CD4-positive, alpha-beta memory T cell (primary cell): ENCODE data around the gene CRACR2B. TPM values are rescaled to one million over a fixed set of nuclear protein-coding genes. Genes with fewer than 3 reads are reported as not detected.
A peak's percentile ranks its signal among the peaks of the same experiment; 100 is the strongest.

Source experiments
- CTCF ChIA-PET: fragments of 350-600 bp; sonication (Branson Sonifier 250); formaldehyde crosslinking; loops from one replicate; lab custom pipeline; 2021; ENCODE audit warnings: inconsistent platforms; ENCODE audit not compliant: partially characterized antibody; lab: Charles Lee
- POLR2A ChIA-PET: fragments of 350-600 bp; sonication (Branson Sonifier 250); formaldehyde crosslinking; loops from one replicate; lab custom pipeline; 2021; ENCODE audit not compliant: partially characterized antibody; lab: Charles Lee
- DNase-seq, 5 donors: peaks; one replicate each; pipeline versions ENCODE4 v3.0.0 to v3.0.0-alpha.2; 2020 to 2022; ENCODE audit warnings: mixed read lengths in 1 of 5
- H3K27ac ChIP-seq: one replicate; pipeline ENCODE4 v1.7.0; 2013; ENCODE audit warnings: low read depth, low read length
- H3K27me3 ChIP-seq: 2 replicates; pipeline ENCODE4 v1.7.0; 2013; ENCODE audit warnings: mild to moderate bottlenecking, low read length, moderate library complexity; ENCODE audit not compliant: insufficient read depth
- H3K36me3 ChIP-seq: 2 replicates; pipeline ENCODE4 v1.7.0; 2013; ENCODE audit warnings: mild to moderate bottlenecking, low read length, moderate library complexity; ENCODE audit not compliant: insufficient read depth
- H3K4me1 ChIP-seq: 2 replicates; pipeline ENCODE4 v1.7.0; 2013; ENCODE audit warnings: mild to moderate bottlenecking, low read length, moderate library complexity; ENCODE audit not compliant: insufficient read depth
- H3K4me3 ChIP-seq, 2 donors: one replicate each; pipeline ENCODE4 v1.7.0; 2013; ENCODE audit warnings: low read length in 2 of 2, mild to moderate bottlenecking in 1 of 2
- H3K9me3 ChIP-seq, 2 donors: one replicate each; pipeline ENCODE4 v1.7.0; 2013; ENCODE audit warnings: low read length in 2 of 2, control low read depth in 1 of 2; ENCODE audit not compliant: control insufficient read depth in 1 of 2
- H3K27ac Mint-ChIP-seq, 7 donors: one replicate each; pipeline ENCODE4 v1.8.0; 2020 to 2021; ENCODE audit warnings: mixed read lengths in 7 of 7, mild to moderate bottlenecking in 6 of 7, inconsistent platforms in 3 of 7, moderate library complexity in 3 of 7
- H3K27me3 Mint-ChIP-seq, 2 donors: one replicate each; pipeline ENCODE4 v1.8.0; 2020 to 2021; ENCODE audit warnings: mixed read lengths in 2 of 2
- H3K36me3 Mint-ChIP-seq, 2 donors: one replicate each; pipeline ENCODE4 v1.8.0; 2020 to 2021; ENCODE audit warnings: mixed read lengths in 2 of 2, inconsistent platforms in 1 of 2, mild to moderate bottlenecking in 1 of 2
- H3K4me1 Mint-ChIP-seq, 4 donors: one replicate each; pipeline ENCODE4 v1.8.0; 2020 to 2021; ENCODE audit warnings: mixed read lengths in 4 of 4, mild to moderate bottlenecking in 1 of 4
- H3K4me3 Mint-ChIP-seq, 8 donors: one replicate each; pipeline ENCODE4 v1.8.0; 2020 to 2021; ENCODE audit warnings: mixed read lengths in 8 of 8, mild to moderate bottlenecking in 7 of 8, moderate library complexity in 6 of 8, inconsistent platforms in 3 of 8
- H3K9me3 Mint-ChIP-seq, 8 donors: one replicate each; pipeline ENCODE4 v1.8.0; 2020 to 2021; ENCODE audit warnings: mixed read lengths in 8 of 8, mild to moderate bottlenecking in 5 of 8, inconsistent platforms in 3 of 8, moderate library complexity in 1 of 8
- intact Hi-C: fragments of 100-400 bp; cut with micrococcal nuclease; formaldehyde crosslinking; loops from one replicate; pipeline ENCODE4 v1.15.1; 2023
- polyA plus RNA-seq, 2 donors: library from polyadenylated mRNA; unstranded; fragments of 300-500 nt; fragmentation: Illumina TruSeq; gene quantifications; one replicate each; pipeline ENCODE4 v1.2.3, GENCODE V29; 2021
- total RNA-seq, 2 experiments: library from RNA; stranded (reverse); gene quantifications; one replicate each; pipeline ENCODE4 v1.2.3, GENCODE V29; 2021

The CRACR2B gene
- total and polyA plus RNA-seq, 4 experiments from 2014 or later, result 0.55 TPM; not detected in 3

DNA sequence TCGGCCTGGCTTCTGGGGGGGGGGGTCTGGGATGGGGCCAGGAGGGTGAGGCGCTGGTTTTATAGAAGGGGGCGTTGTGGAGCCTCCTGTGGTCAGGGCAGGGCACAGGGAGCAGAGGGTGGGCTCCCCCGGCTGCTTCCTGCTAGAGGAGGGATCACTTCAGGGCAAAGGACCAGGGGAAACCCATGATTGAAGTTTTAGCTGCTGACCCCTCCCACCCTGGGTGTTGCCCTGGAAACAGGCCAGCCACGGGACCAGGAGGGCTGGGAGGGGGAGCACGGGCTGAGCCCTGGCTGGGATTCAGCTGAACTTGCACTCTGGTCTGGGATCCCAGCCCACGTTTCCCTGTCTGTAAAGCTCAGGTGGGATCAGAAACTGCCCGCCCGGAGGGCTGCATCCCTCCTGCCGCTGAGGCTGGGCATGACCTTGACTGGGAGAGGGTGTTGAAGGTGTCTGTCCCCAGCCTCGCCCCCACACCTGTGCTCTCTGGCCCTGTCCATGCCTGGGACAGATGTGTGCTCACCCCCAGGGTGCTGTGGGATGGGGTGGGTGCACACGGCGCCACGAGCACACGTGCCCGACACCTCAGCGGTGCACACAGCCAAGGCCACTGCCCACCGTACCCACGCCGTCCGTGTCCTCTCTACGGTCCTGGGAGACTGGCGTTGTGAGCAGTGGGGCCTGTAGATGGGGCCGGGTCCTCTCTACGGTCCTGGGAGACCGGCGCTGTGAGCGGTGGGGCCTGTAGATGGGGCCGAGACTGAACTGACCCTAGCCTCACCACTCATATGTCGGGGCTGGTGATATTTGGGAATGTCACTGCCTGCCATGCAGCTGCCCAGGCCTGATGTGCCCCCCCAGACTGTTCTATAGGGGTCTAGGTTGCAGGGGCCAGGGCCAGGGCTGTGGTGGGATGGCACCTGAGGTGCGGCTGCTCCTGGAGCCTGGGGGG lies 17.2 kb downstream of the CRACR2B start:
- Mint-ChIP-seq H3K4me3 (peak overlapping the region in 1 of 8 donors; percentile 46), H3K27ac (peak overlapping the region in 1 of 7 donors; percentile 21), H3K36me3 (peaks cover 0 to 6% of the 10 kb centered on the region in 2 donors), H3K9me3 (peaks cover 0 to 1% (median 0%) of the 10 kb centered on the region in 8 donors), H3K4me1 (peaks cover 6 to 38% (median 21%) of the 10 kb centered on the region in 4 donors), H3K27me3 (peaks cover 2 to 4% of the 10 kb centered on the region in 2 donors)
- H3K9me3 ChIP-seq, result no peaks in the 10 kb centered on the region
- H3K36me3 ChIP-seq, result peaks cover 1% of the 10 kb centered on the region
- no peak overlapping the region for H3K4me3 ChIP-seq
- H3K27ac ChIP-seq, result no peak overlapping the region
- ChIA-PET CTCF (no interaction called here), POLR2A (interaction anchor here (3.1 to 5.2 kb wide), 3 partner anchors 13 to 66 kb away, joined by 8 to 67 read pairs (median 57); partner anchors contain the start of genes CD151, CHID1 and PNPLA2)
- DNase-seq, result no peak
- H3K4me1 ChIP-seq, result peaks cover 39% of the 10 kb centered on the region
- H3K27me3 ChIP-seq, result peaks cover 10% of the 10 kb centered on the region
- intact Hi-C loops, result no loop called here

DNA sequence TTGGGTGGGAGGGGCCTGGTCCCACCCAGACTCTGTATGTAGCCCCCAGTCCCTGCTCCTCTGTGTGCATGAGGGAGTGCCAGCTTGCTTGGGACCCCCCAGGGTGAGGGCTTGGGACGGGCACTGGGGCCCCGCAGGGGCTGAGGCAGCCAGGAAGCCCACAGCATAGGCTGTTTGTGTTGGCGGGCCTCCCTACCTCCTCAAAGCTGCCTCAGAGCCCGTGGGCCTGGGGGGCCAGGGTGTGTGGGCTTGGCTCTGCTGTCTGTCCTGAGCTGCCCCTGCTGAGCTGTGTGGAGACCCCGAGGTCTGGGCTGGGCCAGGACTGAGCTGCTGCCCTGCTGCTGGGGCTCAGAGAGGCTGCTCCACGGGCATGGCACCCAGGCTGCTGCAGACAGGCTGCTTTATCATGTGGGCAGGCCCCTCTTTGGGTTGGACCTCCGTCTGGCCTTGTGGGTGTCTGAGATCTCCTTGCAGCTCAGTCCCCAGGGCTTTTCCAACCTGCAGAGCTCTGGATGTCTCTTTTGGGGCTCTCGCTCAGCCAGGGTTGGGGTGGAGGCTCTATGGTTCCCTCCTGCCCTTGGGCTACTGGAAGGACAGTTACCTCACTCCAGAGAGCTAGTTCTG lies 18.3 kb downstream of the CRACR2B start:
- Histone ChIP-seq H3K4me1 (peaks cover 28% of the 10 kb centered on the region), H3K36me3 (no peaks in the 10 kb centered on the region), H3K27ac (no peak overlapping the region), H3K9me3 (no peaks in the 10 kb centered on the region), H3K27me3 (peaks cover 10% of the 10 kb centered on the region), H3K4me3 (no peak overlapping the region)
- Mint-ChIP-seq H3K4me3 (peak overlapping the region in 1 of 8 donors; percentile 35), H3K27me3 (peaks cover 2 to 4% of the 10 kb centered on the region in 2 donors), H3K36me3 (peaks cover 0 to 3% of the 10 kb centered on the region in 2 donors), H3K9me3 (no peaks in the 10 kb centered on the region), H3K4me1 (peaks cover 4 to 28% (median 12%) of the 10 kb centered on the region in 4 donors), H3K27ac (peak overlapping the region in 1 of 7 donors; percentile 32)
- POLR2A ChIA-PET, result interaction anchor here (1.2 kb wide), 1 partner anchor 26 kb away, joined by 5 read pairs; no protein-coding TSS in a partner anchor
- intact Hi-C loops, result no loop called here
- no peak for DNase-seq
- CTCF ChIA-PET, result interaction anchor here (4.1 kb wide), 1 partner anchor 205 kb away, joined by 35 read pairs; no protein-coding TSS in a partner anchor

- Mint-ChIP-seq H3K36me3 (peaks cover 0 to 3% of the 10 kb centered on the region in 2 donors), H3K27ac (peak overlapping the region in 1 of 7 donors; percentile 32), H3K9me3 (no peaks in the 10 kb centered on the region), H3K27me3 (peaks cover 2 to 4% of the 10 kb centered on the region in 2 donors), H3K4me1 (peaks cover 2 to 21% (median 8%) of the 10 kb centered on the region in 4 donors), H3K4me3 (peak overlapping the region in 1 of 8 donors; percentile 20)
- POLR2A ChIA-PET, result interaction anchor here (1.2 kb wide), 1 partner anchor 27 kb away, joined by 5 read pairs; no protein-coding TSS in a partner anchor
- intact Hi-C loops, result no loop called here
- H3K4me3 ChIP-seq, result no peak overlapping the region
- no peaks in the 10 kb centered on the region for H3K9me3 ChIP-seq
- peaks cover 10% of the 10 kb centered on the region for H3K27me3 ChIP-seq
- DNase-seq, result no peak
- no peaks in the 10 kb centered on the region for H3K36me3 ChIP-seq
- H3K27ac ChIP-seq, result no peak overlapping the region
- H3K4me1 ChIP-seq, result peaks cover 22% of the 10 kb centered on the region
- CTCF ChIA-PET, result interaction anchor here (1.0 to 4.1 kb wide), 2 partner anchors 9 to 204 kb away, joined by 3 to 35 read pairs; no protein-coding TSS in a partner anchor
These were observed 18.9 kb downstream of the CRACR2B start for GRCh38 chr11:846496-847098.

DNA sequence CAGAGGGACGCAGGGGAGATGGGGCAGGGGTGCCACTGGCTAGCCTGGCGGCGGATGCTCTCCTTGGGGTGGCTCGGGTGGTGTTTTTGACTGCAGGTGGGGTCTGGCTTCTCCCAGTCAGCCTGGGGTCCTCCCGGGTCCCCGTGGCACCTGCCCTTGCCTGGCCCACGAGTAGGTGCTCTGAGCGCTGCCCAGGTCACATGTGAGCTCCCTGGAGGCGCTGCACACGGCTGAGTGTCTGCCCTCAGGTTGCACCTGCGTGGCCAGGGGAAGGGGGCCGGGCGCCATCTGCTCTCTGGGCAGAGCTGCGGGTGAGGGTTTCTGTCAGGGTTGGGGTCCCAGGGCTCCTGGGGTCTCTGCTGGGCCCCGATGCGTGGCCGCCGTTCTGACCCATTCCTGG lies 20.2 kb downstream of the CRACR2B start:
- CTCF ChIA-PET, result interaction anchor here (1.0 to 4.1 kb wide), 6 partner anchors 10 to 207 kb away, joined by 3 to 35 read pairs (median 3); partner anchors contain the start of gene RPLP2
- Mint-ChIP-seq H3K4me1 (peaks cover 2 to 21% (median 8%) of the 10 kb centered on the region in 4 donors), H3K4me3 (peak overlapping the region in 1 of 8 donors; percentile 25), H3K27ac (no peak overlapping the region), H3K27me3 (peaks cover 4% of the 10 kb centered on the region in 2 donors), H3K9me3 (no peaks in the 10 kb centered on the region), H3K36me3 (peaks cover 0 to 1% of the 10 kb centered on the region in 2 donors)
- H3K27me3 ChIP-seq, result peaks cover 10% of the 10 kb centered on the region
- no peaks in the 10 kb centered on the region for H3K36me3 ChIP-seq
- no peak for DNase-seq
- no peak overlapping the region for H3K4me3 ChIP-seq
- H3K4me1 ChIP-seq, result peaks cover 22% of the 10 kb centered on the region
- H3K27ac ChIP-seq, result no peak overlapping the region
- intact Hi-C loops, result no loop called here
- POLR2A ChIA-PET, result interaction anchor here (0.6 to 1.4 kb wide), 5 partner anchors 62 to 203 kb away, joined by 3 to 6 read pairs (median 3); partner anchors contain the start of gene AP2A2
- H3K9me3 ChIP-seq, result no peaks in the 10 kb centered on the region

DNA sequence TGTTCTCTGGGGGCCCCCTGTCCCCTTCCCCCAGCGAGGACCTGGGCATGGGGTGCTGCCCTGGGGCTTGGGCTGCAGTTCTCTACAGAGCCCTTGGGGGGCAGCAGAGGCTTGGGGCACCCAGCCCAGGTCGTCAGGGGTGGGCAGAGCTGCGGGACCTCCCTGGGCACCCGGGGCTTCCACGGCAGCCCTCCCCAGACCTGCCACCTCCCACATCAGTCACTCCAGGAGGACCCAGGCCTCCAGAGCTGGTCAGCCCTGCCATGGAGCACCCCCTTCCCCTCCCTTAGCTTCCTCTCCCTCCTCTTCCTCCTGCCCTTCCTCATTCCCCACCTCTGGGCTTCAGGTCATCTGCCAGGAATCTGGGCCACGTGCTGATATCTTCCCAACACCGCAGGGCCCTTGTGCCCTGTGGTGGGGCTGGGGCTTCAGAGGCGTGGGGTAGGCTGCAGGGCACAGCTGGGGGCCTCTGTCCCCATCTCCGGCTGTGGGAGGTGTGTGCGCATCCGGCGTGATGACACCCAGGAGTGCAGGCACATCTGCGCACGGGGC lies 20.7 kb downstream of the CRACR2B start:
- H3K4me3 Mint-ChIP-seq, result peak overlapping the region in 7 of 8 donors; percentile 26 to 77 (median 62)
- peak overlapping the region in 1 of 7 donors; percentile 16 for H3K27ac Mint-ChIP-seq
- no peaks in the 10 kb centered on the region for H3K9me3 ChIP-seq

More for the DNA sequence above, 20.7 kb downstream of the CRACR2B start:
- no peak overlapping the region for H3K27ac ChIP-seq
- no peak overlapping the region for H3K4me3 ChIP-seq
- Mint-ChIP-seq H3K4me1 (peaks cover 2 to 19% (median 8%) of the 10 kb centered on the region in 4 donors), H3K27me3 (peaks cover 4% of the 10 kb centered on the region in 2 donors), H3K9me3 (no peaks in the 10 kb centered on the region), H3K36me3 (peaks cover 0 to 1% of the 10 kb centered on the region in 2 donors)
- peaks cover 17% of the 10 kb centered on the region for H3K4me1 ChIP-seq
- intact Hi-C loops, result no loop called here
- POLR2A ChIA-PET, result interaction anchor here (0.6 to 1.4 kb wide), 5 partner anchors 62 to 202 kb away, joined by 3 to 6 read pairs (median 3); partner anchors contain the start of gene AP2A2
- H3K27me3 ChIP-seq, result peaks cover 10% of the 10 kb centered on the region
- DNase-seq, result peak; percentile 59 to 70 (median 62)
- CTCF ChIA-PET, result interaction anchor here (1.0 to 4.1 kb wide), 5 partner anchors 17 to 206 kb away, joined by 3 to 35 read pairs (median 3); partner anchors contain the start of gene RPLP2
- H3K36me3 ChIP-seq, result no peaks in the 10 kb centered on the region
